Stimulated activated CD4-positive, alpha-beta T cell treated with anti-CD3 and anti-CD28 coated beads, TNF-alpha, amount 100 ng/mL, for 24 hours (primary cell): ENCODE measurements around the gene IVNS1ABP.
"Not testable (repeated sequence)": the region's sequence is repeated elsewhere in the genome, so short reads cannot be mapped to it uniquely, and the experiment has no call there.

Source experiments
- DNase-seq, 3 experiments: peaks; one replicate each; pipeline ENCODE4 v3.0.0-alpha.2; 2020; ENCODE audit warnings: low read depth in 3 of 3

The IVNS1ABP gene

GRCh38 chr1:185334182-185334581 is 17.1 kb upstream of the IVNS1ABP start:
- DNase-seq: no peak

- no peak for DNase-seq
Observed at GRCh38 chr1:185328255-185328654, 11.2 kb upstream of the IVNS1ABP start.

- DNase-seq: no peak
Observed at GRCh38 chr1:185325413-185325812, 8.4 kb upstream of the IVNS1ABP start.

DNA sequence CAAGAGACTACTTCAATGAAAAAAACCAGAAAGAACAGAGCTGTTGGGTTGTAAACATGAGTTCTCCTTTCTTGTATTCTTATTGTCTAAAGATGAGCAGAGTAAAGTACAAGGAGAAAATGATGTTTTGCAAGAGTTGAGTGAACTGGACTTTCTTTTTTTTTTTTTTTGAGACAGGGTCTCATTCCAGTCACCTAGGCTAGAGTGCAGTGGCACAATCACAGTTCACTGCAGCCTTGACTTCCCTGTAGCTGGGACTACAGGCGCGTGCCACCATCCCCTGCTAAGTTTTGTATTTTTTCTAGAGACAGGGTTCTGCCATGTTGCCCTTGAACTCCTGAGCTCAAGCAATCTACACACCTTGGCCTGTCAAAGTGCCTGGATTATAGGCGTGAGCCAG is 7.1 kb upstream of the IVNS1ABP start:
- no peak for DNase-seq

DNA sequence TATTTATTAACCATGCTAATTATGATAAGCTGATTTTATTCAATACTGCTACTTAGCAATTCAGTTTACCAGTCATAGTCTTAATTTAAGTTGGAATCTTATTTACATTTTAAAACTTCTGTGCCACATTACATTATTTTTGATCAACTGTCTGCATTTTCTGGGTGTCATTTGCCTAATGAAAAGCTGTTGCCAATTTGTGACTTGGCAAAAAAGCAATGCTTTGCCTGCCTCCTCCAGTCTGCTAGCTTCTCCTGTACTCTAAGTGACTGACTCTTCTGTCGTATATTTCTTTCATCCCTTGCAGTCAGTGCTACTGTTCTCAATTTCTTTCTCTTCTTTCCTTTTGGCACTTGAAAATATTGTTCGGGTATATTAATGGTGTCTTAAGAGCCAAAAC is 5.6 kb upstream of the IVNS1ABP start:
- no peak for DNase-seq

GRCh38 chr1:185321653-185322221 is 4.7 kb upstream of the IVNS1ABP start:
- DNase-seq: not testable (repeated sequence)

- not testable (repeated sequence) for DNase-seq
Observed at GRCh38 chr1:185321104-185321503, 4.1 kb upstream of the IVNS1ABP start.

DNA sequence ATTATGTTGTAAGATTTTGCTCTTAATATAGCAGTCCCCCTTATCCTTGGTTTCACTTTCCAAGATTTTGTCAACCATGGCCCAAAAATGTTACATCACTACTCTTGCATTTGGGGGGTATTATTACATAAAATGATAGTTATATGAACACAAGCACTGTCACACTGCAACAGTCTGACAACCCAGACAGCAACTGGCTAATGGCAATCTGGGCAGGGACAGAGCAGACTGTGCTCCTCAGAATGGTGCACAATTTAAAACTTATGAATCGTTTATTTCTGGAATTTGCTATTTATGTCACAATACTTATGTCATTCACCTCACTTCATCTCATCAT is 2.1 kb upstream of the IVNS1ABP start:
- no peak for DNase-seq

GRCh38 chr1:185318431-185319138 is 1.5 kb upstream of the IVNS1ABP start:
- DNase-seq: no peak

DNA sequence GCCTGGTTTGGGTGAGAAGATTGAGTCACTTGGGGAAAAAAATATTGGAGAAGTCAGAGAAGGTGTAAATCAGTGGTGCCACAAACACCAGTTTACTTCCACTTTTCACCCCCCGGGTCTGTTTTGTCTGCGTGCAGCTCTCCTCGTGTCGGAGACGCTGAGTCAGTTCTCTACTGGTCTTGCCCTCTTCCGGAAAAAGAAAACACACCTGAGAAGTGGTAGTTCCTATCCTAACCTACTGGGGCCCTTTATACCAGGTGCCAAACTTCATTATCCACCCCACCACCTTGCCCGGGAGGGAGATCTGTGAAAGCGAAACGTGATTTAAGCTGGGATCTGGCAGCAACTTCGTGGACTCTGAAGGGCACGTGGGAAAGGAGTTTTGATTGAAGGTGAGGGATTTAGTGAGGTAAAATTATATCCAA is 855 bp upstream of the IVNS1ABP start:
- peak; percentile 37 to 73 (median 55) for DNase-seq

DNA sequence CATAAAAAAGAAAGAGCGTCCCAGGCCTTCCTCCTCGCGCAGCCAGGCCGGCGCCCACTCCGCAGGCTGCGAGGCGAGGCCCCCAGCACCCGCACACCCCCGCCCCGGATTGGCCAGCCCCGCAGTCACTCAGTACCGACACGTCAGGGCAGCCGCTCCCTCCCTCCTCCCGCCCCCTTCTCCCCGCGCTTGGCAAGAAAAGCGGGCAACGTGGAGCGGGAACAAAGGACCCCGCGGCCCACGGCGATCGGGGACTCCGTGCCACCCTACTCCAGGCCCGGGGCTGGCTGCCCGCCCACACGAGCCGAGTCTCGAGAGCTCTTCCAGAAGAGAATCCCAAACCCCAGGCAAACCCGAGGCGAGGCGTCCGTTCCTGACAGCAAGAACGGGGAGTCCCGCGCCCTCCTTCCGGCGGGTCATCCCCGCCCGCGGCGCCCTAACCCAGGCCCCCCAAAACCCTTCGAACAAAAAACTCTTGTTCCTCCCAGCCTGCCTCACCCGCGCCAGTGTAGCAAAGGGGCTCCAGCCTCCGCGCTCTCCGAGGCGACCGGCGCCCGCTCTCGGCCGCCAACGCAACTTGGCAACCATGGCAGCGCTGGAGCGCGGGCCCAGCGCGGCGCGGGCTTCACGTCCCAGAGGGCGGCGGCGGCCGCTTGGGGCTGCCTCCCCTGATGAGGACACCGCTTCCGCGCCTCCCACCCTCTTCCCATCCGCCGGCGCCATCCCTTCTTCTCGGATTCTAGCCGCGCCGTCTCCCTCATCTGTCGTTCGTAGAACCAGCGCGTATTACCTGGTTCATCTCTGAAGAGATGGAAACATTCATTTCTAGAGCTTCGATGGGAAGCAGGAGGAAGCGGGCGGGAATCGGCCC is 645 bp downstream of the IVNS1ABP start:
- DNase-seq: peak; percentile 79 to 92 (median 81)

GRCh38 chr1:185315445-185316071 is 1.5 kb downstream of the IVNS1ABP start:
- DNase-seq: no peak

GRCh38 chr1:185314411-185314810 is 2.6 kb downstream of the IVNS1ABP start:
- DNase-seq: no peak

- no peak for DNase-seq
Observed at GRCh38 chr1:185312361-185313138, 4.5 kb downstream of the IVNS1ABP start.

- DNase-seq: no peak
Observed at GRCh38 chr1:185311589-185312225, 5.3 kb downstream of the IVNS1ABP start.

GRCh38 chr1:185309566-185309965 is 7.5 kb downstream of the IVNS1ABP start:
- no peak for DNase-seq

DNA sequence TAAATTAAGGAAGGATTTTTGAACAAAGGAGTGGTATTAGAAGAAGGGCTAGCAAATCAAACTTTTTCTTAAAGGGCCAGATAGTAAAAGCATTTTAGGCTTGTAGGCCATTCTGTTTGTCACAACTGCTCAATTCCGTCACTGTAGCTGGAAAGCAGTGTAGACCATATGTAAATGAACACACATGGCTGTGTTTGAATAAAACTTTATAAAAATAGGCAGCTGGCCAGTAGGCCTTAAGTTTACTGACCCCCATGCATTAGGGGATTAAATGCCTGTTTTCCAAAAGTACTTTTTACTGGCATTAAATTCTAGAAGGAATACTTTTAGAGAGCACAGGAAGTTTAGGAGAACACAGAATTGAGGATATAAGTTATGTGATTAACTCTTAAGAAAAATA is 8.9 kb downstream of the IVNS1ABP start:
- no peak for DNase-seq

DNA sequence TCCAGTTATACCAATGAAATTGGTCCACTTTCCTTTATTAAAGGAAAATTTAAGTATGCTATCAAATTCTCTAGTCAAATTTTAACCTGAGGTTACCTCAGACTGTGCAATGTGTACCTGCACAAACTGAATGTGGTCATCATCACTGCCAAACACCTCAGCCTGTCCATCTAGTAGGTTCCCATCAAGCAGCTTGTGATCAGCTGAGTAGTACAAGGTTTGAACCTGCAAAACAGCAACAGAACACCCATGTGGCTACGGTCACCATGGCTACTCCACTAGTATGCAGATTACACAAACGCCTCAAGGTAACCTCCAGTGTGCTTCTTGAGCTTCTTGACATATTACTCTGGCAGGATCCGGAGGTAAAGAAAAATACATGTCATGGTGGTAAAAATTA is 11.6 kb downstream of the IVNS1ABP start:
- DNase-seq: no peak

DNA sequence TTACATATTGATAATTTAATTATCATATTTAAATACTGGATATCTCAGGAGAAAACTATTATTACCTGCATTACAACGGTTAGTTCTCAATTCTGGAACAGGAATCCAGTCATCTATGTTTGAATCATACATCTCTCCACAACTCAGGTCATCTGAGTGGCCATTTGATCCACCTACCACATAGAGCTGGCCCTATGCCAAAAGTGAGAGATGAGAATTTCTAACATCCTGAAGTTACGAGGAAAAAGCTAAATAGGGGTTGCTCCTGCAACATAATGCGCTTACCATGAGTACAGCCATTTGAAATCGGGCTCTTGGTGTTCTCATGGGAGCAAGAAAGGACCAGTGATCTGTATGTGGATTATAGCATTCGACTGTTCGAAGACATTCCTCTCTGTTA is 16.9 kb downstream of the IVNS1ABP start:
- DNase-seq: no peak

DNA sequence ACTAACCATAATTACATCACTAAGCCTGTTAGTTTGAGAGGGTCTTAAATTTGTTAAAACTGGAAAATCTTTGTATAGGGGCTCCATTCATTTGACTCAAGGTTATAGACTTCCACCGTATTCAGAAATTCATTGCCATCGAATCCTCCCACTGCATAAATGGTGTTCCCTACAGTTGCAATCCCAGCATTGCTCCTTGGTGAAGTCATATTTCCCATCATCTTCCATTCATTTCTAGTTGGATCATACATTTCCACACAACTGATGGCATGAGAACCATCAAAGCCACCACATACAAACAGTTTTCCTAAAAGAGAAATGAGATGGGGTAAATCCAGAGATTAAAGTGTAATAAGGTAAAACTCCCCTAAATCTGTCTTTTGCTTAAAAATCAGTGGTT is 19.1 kb downstream of the IVNS1ABP start:
- no peak for DNase-seq

GRCh38 chr1:185295091-185295490 is 22.0 kb downstream of the IVNS1ABP start:
- no peak for DNase-seq
